ENCODE results near the gene NDUFS8. TPM values are rescaled to one million over a fixed set of nuclear protein-coding genes. Genes with fewer than 3 reads are reported as not detected.

Gene NDUFS8
- total and polyA plus RNA-seq, 2 experiments from 2014 or later, result 175 to 308 TPM

DNA sequence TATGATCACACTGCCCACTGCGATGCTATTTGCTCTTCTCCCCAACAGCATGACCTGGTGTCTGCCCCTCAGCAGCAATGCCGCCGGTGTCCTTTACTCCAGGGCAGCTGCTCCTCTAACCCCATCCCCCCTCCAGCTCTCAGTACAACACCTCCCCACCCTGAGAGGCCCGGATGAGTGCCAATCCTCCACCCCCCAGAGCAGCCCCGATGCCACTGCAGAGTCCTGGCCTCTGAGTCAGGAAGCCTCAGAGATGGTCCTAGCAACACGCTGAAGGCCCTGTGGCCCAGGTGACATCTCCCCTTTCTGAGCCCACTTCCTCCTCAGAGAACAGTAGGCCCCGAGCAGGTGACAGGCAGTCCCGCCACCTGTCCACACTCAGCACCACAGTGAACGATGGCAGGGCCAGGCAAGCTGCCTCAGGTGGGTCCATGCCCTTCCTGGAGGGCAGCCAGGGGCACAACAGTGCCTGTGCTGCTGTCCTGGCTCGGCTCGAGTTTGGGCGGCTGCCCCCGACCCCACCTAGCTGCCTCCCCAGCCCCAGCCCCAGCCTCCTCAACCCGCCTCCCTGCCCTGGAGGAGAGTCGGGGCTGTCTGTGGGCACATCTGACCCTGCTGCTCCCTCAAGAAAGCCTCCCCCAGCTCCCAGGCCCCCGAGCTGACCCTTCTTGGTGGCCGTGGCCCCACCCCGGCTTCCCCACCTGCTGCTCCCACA is 3.9 kb upstream of the NDUFS8 start:
- peaks cover 22% of the 10 kb centered on the region for H3K27me3 Mint-ChIP-seq (ENCODE audit: insufficient read depth, low read depth, poor library complexity)
- Histone ChIP-seq H3K36me3 (ENCODE audit: insufficient read depth) (no peaks in the 10 kb centered on the region), H2AFZ (no peak overlapping the region), H3K4me2 (no peak overlapping the region), H3K9me2 (ENCODE audit: insufficient read depth) (no peaks in the 10 kb centered on the region), H4K20me1 (replicated peaks; ENCODE audit: insufficient read depth) (no peaks in the 10 kb centered on the region), H3K27me3 (ENCODE audit: insufficient read depth) (no peaks in the 10 kb centered on the region), H3F3A (replicated peaks; ENCODE audit: low read depth) (no peaks in the 10 kb centered on the region), H3K27ac (ENCODE audit: low read depth) (no peak overlapping the region), H3K4me1 (ENCODE audit: insufficient read depth) (peaks cover 2% of the 10 kb centered on the region; the same call in 1 of the 2 replicates), H3K4me3 (no peak overlapping the region), H3K79me2 (replicated peaks; ENCODE audit: insufficient read depth) (peaks cover 8% of the 10 kb centered on the region)
- H3K36me3 Mint-ChIP-seq (ENCODE audit: low read depth), result peaks cover 4% of the 10 kb centered on the region; the same call in 1 of the 3 replicates
- H3K4me3 Mint-ChIP-seq, result no peak overlapping the region
- DNase-seq (ENCODE audit: low spot score) (no peak), ATAC-seq (no peak)
- H3K27ac Mint-ChIP-seq, result no peak overlapping the region
- peaks cover 13% of the 10 kb centered on the region for H3K4me1 Mint-ChIP-seq
- TF ChIP-seq JUNB (IDR thresholded peaks at IDR 0.05; ENCODE audit: unreplicated experiment) (no peak), EZH2 (IDR thresholded peaks at IDR 0.05; ENCODE audit: low read depth, unreplicated experiment) (no peak), POLR2AphosphoS5 (IDR thresholded peaks at IDR 0.05; ENCODE audit: low read depth) (no peak), STAT1 (IDR thresholded peaks at IDR 0.05; ENCODE audit: unreplicated experiment) (no peak)
- TF ChIP-seq, protein P1, sequence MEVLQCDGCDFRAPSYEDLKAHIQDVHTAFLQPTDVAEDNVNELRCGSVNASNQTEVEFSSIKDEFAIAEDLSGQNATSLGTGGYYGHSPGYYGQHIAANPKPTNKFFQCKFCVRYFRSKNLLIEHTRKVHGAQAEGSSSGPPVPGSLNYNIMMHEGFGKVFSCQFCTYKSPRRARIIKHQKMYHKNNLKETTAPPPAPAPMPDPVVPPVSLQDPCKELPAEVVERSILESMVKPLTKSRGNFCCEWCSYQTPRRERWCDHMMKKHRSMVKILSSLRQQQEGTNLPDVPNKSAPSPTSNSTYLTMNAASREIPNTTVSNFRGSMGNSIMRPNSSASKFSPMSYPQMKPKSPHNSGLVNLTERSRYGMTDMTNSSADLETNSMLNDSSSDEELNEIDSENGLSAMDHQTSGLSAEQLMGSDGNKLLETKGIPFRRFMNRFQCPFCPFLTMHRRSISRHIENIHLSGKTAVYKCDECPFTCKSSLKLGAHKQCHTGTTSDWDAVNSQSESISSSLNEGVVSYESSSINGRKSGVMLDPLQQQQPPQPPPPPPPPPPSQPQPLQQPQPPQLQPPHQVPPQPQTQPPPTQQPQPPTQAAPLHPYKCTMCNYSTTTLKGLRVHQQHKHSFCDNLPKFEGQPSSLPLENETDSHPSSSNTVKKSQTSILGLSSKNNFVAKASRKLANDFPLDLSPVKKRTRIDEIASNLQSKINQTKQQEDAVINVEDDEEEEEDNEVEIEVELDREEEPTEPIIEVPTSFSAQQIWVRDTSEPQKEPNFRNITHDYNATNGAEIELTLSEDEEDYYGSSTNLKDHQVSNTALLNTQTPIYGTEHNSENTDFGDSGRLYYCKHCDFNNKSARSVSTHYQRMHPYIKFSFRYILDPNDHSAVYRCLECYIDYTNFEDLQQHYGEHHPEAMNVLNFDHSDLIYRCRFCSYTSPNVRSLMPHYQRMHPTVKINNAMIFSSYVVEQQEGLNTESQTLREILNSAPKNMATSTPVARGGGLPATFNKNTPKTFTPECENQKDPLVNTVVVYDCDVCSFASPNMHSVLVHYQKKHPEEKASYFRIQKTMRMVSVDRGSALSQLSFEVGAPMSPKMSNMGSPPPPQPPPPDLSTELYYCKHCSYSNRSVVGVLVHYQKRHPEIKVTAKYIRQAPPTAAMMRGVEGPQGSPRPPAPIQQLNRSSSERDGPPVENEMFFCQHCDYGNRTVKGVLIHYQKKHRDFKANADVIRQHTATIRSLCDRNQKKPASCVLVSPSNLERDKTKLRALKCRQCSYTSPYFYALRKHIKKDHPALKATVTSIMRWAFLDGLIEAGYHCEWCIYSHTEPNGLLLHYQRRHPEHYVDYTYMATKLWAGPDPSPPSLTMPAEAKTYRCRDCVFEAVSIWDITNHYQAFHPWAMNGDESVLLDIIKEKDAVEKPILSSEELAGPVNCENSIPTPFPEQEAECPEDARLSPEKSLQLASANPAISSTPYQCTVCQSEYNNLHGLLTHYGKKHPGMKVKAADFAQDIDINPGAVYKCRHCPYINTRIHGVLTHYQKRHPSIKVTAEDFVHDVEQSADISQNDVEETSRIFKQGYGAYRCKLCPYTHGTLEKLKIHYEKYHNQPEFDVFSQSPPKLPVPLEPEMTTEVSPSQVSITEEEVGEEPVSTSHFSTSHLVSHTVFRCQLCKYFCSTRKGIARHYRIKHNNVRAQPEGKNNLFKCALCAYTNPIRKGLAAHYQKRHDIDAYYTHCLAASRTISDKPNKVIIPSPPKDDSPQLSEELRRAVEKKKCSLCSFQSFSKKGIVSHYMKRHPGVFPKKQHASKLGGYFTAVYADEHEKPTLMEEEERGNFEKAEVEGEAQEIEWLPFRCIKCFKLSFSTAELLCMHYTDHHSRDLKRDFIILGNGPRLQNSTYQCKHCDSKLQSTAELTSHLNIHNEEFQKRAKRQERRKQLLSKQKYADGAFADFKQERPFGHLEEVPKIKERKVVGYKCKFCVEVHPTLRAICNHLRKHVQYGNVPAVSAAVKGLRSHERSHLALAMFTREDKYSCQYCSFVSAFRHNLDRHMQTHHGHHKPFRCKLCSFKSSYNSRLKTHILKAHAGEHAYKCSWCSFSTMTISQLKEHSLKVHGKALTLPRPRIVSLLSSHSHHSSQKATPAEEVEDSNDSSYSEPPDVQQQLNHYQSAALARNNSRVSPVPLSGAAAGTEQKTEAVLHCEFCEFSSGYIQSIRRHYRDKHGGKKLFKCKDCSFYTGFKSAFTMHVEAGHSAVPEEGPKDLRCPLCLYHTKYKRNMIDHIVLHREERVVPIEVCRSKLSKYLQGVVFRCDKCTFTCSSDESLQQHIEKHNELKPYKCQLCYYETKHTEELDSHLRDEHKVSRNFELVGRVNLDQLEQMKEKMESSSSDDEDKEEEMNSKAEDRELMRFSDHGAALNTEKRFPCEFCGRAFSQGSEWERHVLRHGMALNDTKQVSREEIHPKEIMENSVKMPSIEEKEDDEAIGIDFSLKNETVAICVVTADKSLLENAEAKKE (CRISPR knock-in tag; IDR thresholded peaks at IDR 0.05), result no peak
- TF ChIP-seq, protein P2, sequence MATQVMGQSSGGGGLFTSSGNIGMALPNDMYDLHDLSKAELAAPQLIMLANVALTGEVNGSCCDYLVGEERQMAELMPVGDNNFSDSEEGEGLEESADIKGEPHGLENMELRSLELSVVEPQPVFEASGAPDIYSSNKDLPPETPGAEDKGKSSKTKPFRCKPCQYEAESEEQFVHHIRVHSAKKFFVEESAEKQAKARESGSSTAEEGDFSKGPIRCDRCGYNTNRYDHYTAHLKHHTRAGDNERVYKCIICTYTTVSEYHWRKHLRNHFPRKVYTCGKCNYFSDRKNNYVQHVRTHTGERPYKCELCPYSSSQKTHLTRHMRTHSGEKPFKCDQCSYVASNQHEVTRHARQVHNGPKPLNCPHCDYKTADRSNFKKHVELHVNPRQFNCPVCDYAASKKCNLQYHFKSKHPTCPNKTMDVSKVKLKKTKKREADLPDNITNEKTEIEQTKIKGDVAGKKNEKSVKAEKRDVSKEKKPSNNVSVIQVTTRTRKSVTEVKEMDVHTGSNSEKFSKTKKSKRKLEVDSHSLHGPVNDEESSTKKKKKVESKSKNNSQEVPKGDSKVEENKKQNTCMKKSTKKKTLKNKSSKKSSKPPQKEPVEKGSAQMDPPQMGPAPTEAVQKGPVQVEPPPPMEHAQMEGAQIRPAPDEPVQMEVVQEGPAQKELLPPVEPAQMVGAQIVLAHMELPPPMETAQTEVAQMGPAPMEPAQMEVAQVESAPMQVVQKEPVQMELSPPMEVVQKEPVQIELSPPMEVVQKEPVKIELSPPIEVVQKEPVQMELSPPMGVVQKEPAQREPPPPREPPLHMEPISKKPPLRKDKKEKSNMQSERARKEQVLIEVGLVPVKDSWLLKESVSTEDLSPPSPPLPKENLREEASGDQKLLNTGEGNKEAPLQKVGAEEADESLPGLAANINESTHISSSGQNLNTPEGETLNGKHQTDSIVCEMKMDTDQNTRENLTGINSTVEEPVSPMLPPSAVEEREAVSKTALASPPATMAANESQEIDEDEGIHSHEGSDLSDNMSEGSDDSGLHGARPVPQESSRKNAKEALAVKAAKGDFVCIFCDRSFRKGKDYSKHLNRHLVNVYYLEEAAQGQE (IDR thresholded peaks at IDR 0.05; ENCODE audit: unreplicated experiment), result no peak
- TF ChIP-seq, protein P3, sequence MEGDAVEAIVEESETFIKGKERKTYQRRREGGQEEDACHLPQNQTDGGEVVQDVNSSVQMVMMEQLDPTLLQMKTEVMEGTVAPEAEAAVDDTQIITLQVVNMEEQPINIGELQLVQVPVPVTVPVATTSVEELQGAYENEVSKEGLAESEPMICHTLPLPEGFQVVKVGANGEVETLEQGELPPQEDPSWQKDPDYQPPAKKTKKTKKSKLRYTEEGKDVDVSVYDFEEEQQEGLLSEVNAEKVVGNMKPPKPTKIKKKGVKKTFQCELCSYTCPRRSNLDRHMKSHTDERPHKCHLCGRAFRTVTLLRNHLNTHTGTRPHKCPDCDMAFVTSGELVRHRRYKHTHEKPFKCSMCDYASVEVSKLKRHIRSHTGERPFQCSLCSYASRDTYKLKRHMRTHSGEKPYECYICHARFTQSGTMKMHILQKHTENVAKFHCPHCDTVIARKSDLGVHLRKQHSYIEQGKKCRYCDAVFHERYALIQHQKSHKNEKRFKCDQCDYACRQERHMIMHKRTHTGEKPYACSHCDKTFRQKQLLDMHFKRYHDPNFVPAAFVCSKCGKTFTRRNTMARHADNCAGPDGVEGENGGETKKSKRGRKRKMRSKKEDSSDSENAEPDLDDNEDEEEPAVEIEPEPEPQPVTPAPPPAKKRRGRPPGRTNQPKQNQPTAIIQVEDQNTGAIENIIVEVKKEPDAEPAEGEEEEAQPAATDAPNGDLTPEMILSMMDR (conservative IDR thresholded peaks at IDR 0.05; ENCODE audit: low read depth in 2 of 2), result no peak
- H3K9me3 Mint-ChIP-seq, result no peaks in the 10 kb centered on the region

Measured in GM23338 (cell line).